Calu3 (cell line): ENCODE results near the gene CENPX. TPM values are rescaled to one million over a fixed set of nuclear protein-coding genes. Genes with fewer than 3 reads are reported as not detected.

ENCODE experiments used
- BruUV-seq: library from RNA; stranded (reverse); fragments of 400-500 nt; replicated peaks from 2 replicates; lab custom pipeline; 2021; lab: Mats Ljungman, UMichigan
- CTCF ChIA-PET: fragments of 300-600 bp; sonication (Branson Sonifier 250); formaldehyde crosslinking; loops from one replicate; lab custom pipeline; 2022; ENCODE audit warnings: antibody characterized with exemption; lab: Charles Lee
- DNase-seq: peaks from one replicate; pipeline ENCODE4 v3.0.0; 2022
- H3K27ac Mint-ChIP-seq: one replicate; pipeline ENCODE4 v1.8.0; 2022; ENCODE audit warnings: mixed read lengths; ENCODE audit not compliant: unreplicated experiment
- H3K27me3 Mint-ChIP-seq: one replicate; pipeline ENCODE4 v1.8.0; 2022; ENCODE audit warnings: mixed read lengths; ENCODE audit not compliant: unreplicated experiment
- H3K36me3 Mint-ChIP-seq: one replicate; pipeline ENCODE4 v1.8.0; 2022; ENCODE audit warnings: mild to moderate bottlenecking, moderate library complexity, mixed read lengths; ENCODE audit not compliant: insufficient read depth, unreplicated experiment
- H3K4me1 Mint-ChIP-seq: one replicate; pipeline ENCODE4 v1.8.0; 2022; ENCODE audit warnings: mild to moderate bottlenecking, low read depth, mixed read lengths; ENCODE audit not compliant: unreplicated experiment
- H3K4me3 Mint-ChIP-seq: one replicate; pipeline ENCODE4 v1.8.0; 2022; ENCODE audit warnings: mild to moderate bottlenecking, low read depth, moderate library complexity, mixed read lengths; ENCODE audit not compliant: unreplicated experiment
- H3K9me3 Mint-ChIP-seq: one replicate; pipeline ENCODE4 v1.8.0; 2022; ENCODE audit warnings: low read depth, mixed read lengths; ENCODE audit not compliant: unreplicated experiment
- CTCF ChIP-seq: fragments of 200-600 bp; IDR thresholded peaks from one replicate; pipeline ENCODE4 v1.8.0; 2022; ENCODE audit warnings: antibody characterized with exemption; ENCODE audit not compliant: unreplicated experiment
- intact Hi-C: fragments of 100-400 bp; cut with micrococcal nuclease; formaldehyde crosslinking; loops from one replicate; pipeline ENCODE4 v1.10.0; 2022; ENCODE audit not compliant: unreplicated experiment
- total RNA-seq: library from RNA; stranded (reverse); gene quantifications from 2 replicates; pipeline ENCODE4 v1.2.3, GENCODE V29; 2022

Gene CENPX
- total RNA-seq, 1 experiment from 2014 or later = 86.9 TPM

GRCh38 chr17:82000803-82001570 lies 21.7 kb downstream of the CENPX start:
- CTCF ChIA-PET = interaction anchor here (1.2 kb wide), 1 partner anchor 10 kb away, joined by 5 read pairs; no protein-coding TSS in a partner anchor
- no TSS peak for BruUV-seq
- Mint-ChIP-seq H3K27me3 (no peaks in the 10 kb centered on the region), H3K36me3 (peaks cover 20% of the 10 kb centered on the region), H3K4me3 (no peak overlapping the region), H3K9me3 (no peaks in the 10 kb centered on the region), H3K4me1 (no peaks in the 10 kb centered on the region), H3K27ac (no peak overlapping the region)
- no peak for DNase-seq
- intact Hi-C loops = no loop called here
- TF ChIP-seq CTCF = no peak

GRCh38 chr17:81999976-82000802 lies 22.5 kb downstream of the CENPX start:
- no TSS peak for BruUV-seq
- Mint-ChIP-seq H3K27me3 (no peaks in the 10 kb centered on the region), H3K4me1 (no peaks in the 10 kb centered on the region), H3K36me3 (peaks cover 25% of the 10 kb centered on the region), H3K4me3 (no peak overlapping the region), H3K9me3 (no peaks in the 10 kb centered on the region), H3K27ac (no peak overlapping the region)
- TF ChIP-seq CTCF = no peak
- no peak for DNase-seq
- CTCF ChIA-PET = no interaction called here
- intact Hi-C loops = no loop called here

- Mint-ChIP-seq H3K36me3 (peaks cover 25% of the 10 kb centered on the region), H3K27ac (no peak overlapping the region), H3K9me3 (no peaks in the 10 kb centered on the region), H3K4me1 (no peaks in the 10 kb centered on the region), H3K27me3 (no peaks in the 10 kb centered on the region), H3K4me3 (no peak overlapping the region)
- BruUV-seq = no TSS peak
- CTCF ChIA-PET = no interaction called here
- TF ChIP-seq CTCF = no peak
- intact Hi-C loops = no loop called here
- DNase-seq = no peak
Observed at GRCh38 chr17:81999587-81999975, 23.1 kb downstream of the CENPX start.

GRCh38 chr17:81998691-81999438 lies 23.8 kb downstream of the CENPX start:
- CTCF ChIA-PET = no interaction called here
- H3K4me3 Mint-ChIP-seq = no peak overlapping the region
- H3K4me1 Mint-ChIP-seq = no peaks in the 10 kb centered on the region
- H3K27me3 Mint-ChIP-seq = no peaks in the 10 kb centered on the region
- no peak for TF ChIP-seq CTCF
- H3K36me3 Mint-ChIP-seq = peaks cover 24% of the 10 kb centered on the region
- H3K27ac Mint-ChIP-seq = no peak overlapping the region
- intact Hi-C loops = no loop called here
- DNase-seq = no peak
- no TSS peak for BruUV-seq
- no peaks in the 10 kb centered on the region for H3K9me3 Mint-ChIP-seq
